CD4-positive, alpha-beta T cell (primary cell): ENCODE data around the gene GALNTL6. TPM values are rescaled to one million over a fixed set of nuclear protein-coding genes. Genes with fewer than 3 reads are reported as not detected.

Experiments
- ATAC-seq: fragments of 200-7000 bp; cut with Tn5 transposase; one replicate; pipeline ENCODE4 v1.10.0; 2022; ENCODE audit warnings: mild to moderate bottlenecking; ENCODE audit not compliant: poor library complexity
- CTCF ChIA-PET: fragments of 350-600 bp; sonication (Branson Sonifier 250); formaldehyde crosslinking; loops from one replicate; lab custom pipeline; 2021; ENCODE audit warnings: antibody characterized with exemption, inconsistent platforms; lab: Charles Lee
- POLR2A ChIA-PET: fragments of 350-600 bp; sonication (Branson Sonifier 250); formaldehyde crosslinking; loops from one replicate; lab custom pipeline; 2021; ENCODE audit warnings: antibody characterized with exemption, inconsistent platforms; lab: Charles Lee
- DNase-seq, 14 experiments: peaks; one replicate each; pipeline ENCODE4 v3.0.0-alpha.2; 2013 to 2020; ENCODE audit warnings: mixed read lengths in 2 of 14
- H3K27ac ChIP-seq, 2 donors: one replicate each; pipeline versions ENCODE4 v1.5.1 to v1.7.0; 2013; ENCODE audit warnings: low read length in 2 of 2, low read depth in 1 of 2, mild to moderate bottlenecking in 1 of 2
- H3K27me3 ChIP-seq, 2 experiments: 1 replicate in 1 of 2; 2 replicates in 1 of 2; pipeline versions ENCODE4 v1.6.1 to v1.7.0; 2013; ENCODE audit warnings: low read length in 2 of 2, control low read depth in 1 of 2, mild to moderate bottlenecking in 1 of 2, moderate library complexity in 1 of 2; ENCODE audit not compliant: insufficient read depth in 2 of 2, control insufficient read depth in 1 of 2
- H3K36me3 ChIP-seq: one replicate; pipeline ENCODE4 v1.6.1; 2013; ENCODE audit warnings: low read length, control low read depth; ENCODE audit not compliant: insufficient read depth
- H3K4me1 ChIP-seq: one replicate; pipeline ENCODE4 v1.6.1; 2013; ENCODE audit warnings: low read length, control low read depth; ENCODE audit not compliant: insufficient read depth
- H3K4me3 ChIP-seq: one replicate; pipeline ENCODE4 v1.5.1; 2013; ENCODE audit warnings: mild to moderate bottlenecking, low read length, moderate library complexity
- H3K9me3 ChIP-seq, 2 experiments: 1 replicate in 1 of 2; 2 replicates in 1 of 2; pipeline versions ENCODE4 v1.6.1 to v1.7.0; 2013; ENCODE audit warnings: low read length in 2 of 2, mild to moderate bottlenecking in 2 of 2, control low read depth in 1 of 2, moderate library complexity in 1 of 2; ENCODE audit not compliant: control insufficient read depth in 1 of 2, insufficient read depth in 1 of 2
- H3K27ac Mint-ChIP-seq: one replicate; pipeline ENCODE4 v1.8.0; 2020; ENCODE audit warnings: mixed read lengths
- H3K27me3 Mint-ChIP-seq: one replicate; pipeline ENCODE4 v1.8.0; 2021; ENCODE audit warnings: mixed read lengths
- H3K36me3 Mint-ChIP-seq: one replicate; pipeline ENCODE4 v1.8.0; 2021; ENCODE audit warnings: low read depth, mixed read lengths
- H3K4me1 Mint-ChIP-seq: one replicate; pipeline ENCODE4 v1.8.0; 2021; ENCODE audit warnings: low read depth, mixed read lengths
- H3K4me3 Mint-ChIP-seq: one replicate; pipeline ENCODE4 v1.8.0; 2020; ENCODE audit warnings: mild to moderate bottlenecking, mixed read lengths
- H3K9me3 Mint-ChIP-seq: one replicate; pipeline ENCODE4 v1.8.0; 2020; ENCODE audit warnings: mixed read lengths
- CTCF ChIP-seq: fragments of 200-600 bp; IDR thresholded peaks from one replicate; pipeline ENCODE4 v1.8.0; 2022; ENCODE audit warnings: antibody characterized with exemption, mild to moderate bottlenecking
- intact Hi-C, 2 experiments: fragments of 100-400 bp; cut with DNase I in 1 of 2; cut with micrococcal nuclease in 1 of 2; formaldehyde crosslinking; loops; one replicate each; pipeline versions ENCODE4 v1.15.1 to v1.9.0; 2023 to 2025; cut with DNase I, micrococcal nuclease
- total RNA-seq, 174 experiments: library from RNA in 2 of 174; stranded (reverse) in 2 of 174; gene quantifications; one replicate each; pipeline ENCODE4 v1.2.3 and lab custom pipeline; 2021 to 2026

GALNTL6 gene
- total RNA-seq, 2 experiments from 2014 or later: not detected

- H3K9me3 ChIP-seq: peaks cover 0 to 10% of the 10 kb centered on the region in 2 experiments
- no peak for TF ChIP-seq CTCF
- Mint-ChIP-seq H3K36me3 (no peaks in the 10 kb centered on the region), H3K4me1 (no peaks in the 10 kb centered on the region), H3K9me3 (peaks cover 4% of the 10 kb centered on the region), H3K27ac (no peak overlapping the region), H3K27me3 (no peaks in the 10 kb centered on the region), H3K4me3 (no peak overlapping the region)
- H3K4me1 ChIP-seq: no peaks in the 10 kb centered on the region
- H3K36me3 ChIP-seq: no peaks in the 10 kb centered on the region
- CTCF ChIA-PET: no interaction called here
- ATAC-seq (no peak), DNase-seq (no peak)
- intact Hi-C loops: no loop called here
- no peak overlapping the region for H3K27ac ChIP-seq
- POLR2A ChIA-PET: no interaction called here
- no peak overlapping the region for H3K4me3 ChIP-seq
- no peaks in the 10 kb centered on the region for H3K27me3 ChIP-seq
Measured at GRCh38 chr4:172109466-172109865, 296.3 kb downstream of the GALNTL6 start.

- peaks cover 0 to 12% of the 10 kb centered on the region in 2 experiments for H3K9me3 ChIP-seq
- no peak overlapping the region for H3K27ac ChIP-seq
- no peaks in the 10 kb centered on the region for H3K4me1 Mint-ChIP-seq
- peaks cover 4% of the 10 kb centered on the region for H3K9me3 Mint-ChIP-seq
- no peaks in the 10 kb centered on the region for H3K4me1 ChIP-seq
- ChIA-PET CTCF (no interaction called here), POLR2A (no interaction called here)
- H3K4me3 ChIP-seq: no peak overlapping the region
- H3K27me3 ChIP-seq: no peaks in the 10 kb centered on the region
- no peak overlapping the region for H3K27ac Mint-ChIP-seq
- no peaks in the 10 kb centered on the region for H3K36me3 Mint-ChIP-seq
- TF ChIP-seq CTCF: no peak
- H3K36me3 ChIP-seq: no peaks in the 10 kb centered on the region
- intact Hi-C loops: no loop called here
- DNase-seq: no peak
- ATAC-seq: no peak
- H3K27me3 Mint-ChIP-seq: no peaks in the 10 kb centered on the region
- no peak overlapping the region for H3K4me3 Mint-ChIP-seq
Measured at GRCh38 chr4:172124656-172125308, 311.6 kb downstream of the GALNTL6 start.

- peaks cover 0 to 12% of the 10 kb centered on the region in 2 experiments for H3K9me3 ChIP-seq
- H3K4me1 ChIP-seq: no peaks in the 10 kb centered on the region
- H3K27me3 ChIP-seq: no peaks in the 10 kb centered on the region
- H3K4me3 ChIP-seq: no peak overlapping the region
- H3K27ac ChIP-seq: no peak overlapping the region
- Mint-ChIP-seq H3K36me3 (no peaks in the 10 kb centered on the region), H3K4me1 (no peaks in the 10 kb centered on the region), H3K27me3 (no peaks in the 10 kb centered on the region), H3K4me3 (no peak overlapping the region), H3K27ac (no peak overlapping the region), H3K9me3 (peaks cover 4% of the 10 kb centered on the region)
- POLR2A ChIA-PET: no interaction called here
- DNase-seq: no peak
- intact Hi-C loops: no loop called here
- no peak for ATAC-seq
- H3K36me3 ChIP-seq: no peaks in the 10 kb centered on the region
- no peak for TF ChIP-seq CTCF
- CTCF ChIA-PET: no interaction called here
Measured at GRCh38 chr4:172125443-172125842, 312.2 kb downstream of the GALNTL6 start.
